IMR-90 (cell line): Measurements from ENCODE around the gene RAD1. TPM values are rescaled to one million over a fixed set of nuclear protein-coding genes. Genes with fewer than 3 reads are reported as not detected.

ENCODE experiments used
- ATAC-seq: fragments of 200-7000 bp; cut with Tn5 transposase; 2 replicates; pipeline ENCODE4 v1.9.1; 2020; ENCODE audit warnings: low read depth, mild to moderate bottlenecking, moderate library complexity
- BruUV-seq: library from RNA; stranded (reverse); fragments of 400-500 nt; replicated peaks from 2 replicates; lab custom pipeline; 2021; lab: Mats Ljungman, UMichigan
- CTCF ChIA-PET: fragments of 300-600 bp; formaldehyde crosslinking; extraction: SDS; loops from one replicate; lab custom pipeline; 2021; ENCODE audit warnings: antibody characterized with exemption; lab: Yijun Ruan, JAX
- POLR2A ChIA-PET: fragments of 300-600 bp; sonication (Branson Sonifier 250); formaldehyde crosslinking; loops from one replicate; lab custom pipeline; 2022; ENCODE audit warnings: antibody characterized with exemption; ENCODE audit not compliant: unreplicated experiment; lab: Charles Lee
- DNase-seq: peaks from one replicate; pipeline ENCODE4 v3.0.0; 2013
- H2AFZ ChIP-seq: replicated peaks from 2 replicates; pipeline ENCODE3; 2013; ENCODE audit warnings: low read length, mild to moderate bottlenecking; ENCODE audit not compliant: poor library complexity
- H2AK5ac ChIP-seq: 2 replicates; pipeline ENCODE4 v1.6.1; 2013; ENCODE audit warnings: low read depth, low read length, inconsistent platforms
- H2AK9ac ChIP-seq: replicated peaks from 2 replicates; pipeline ENCODE3; 2013; ENCODE audit warnings: mild to moderate bottlenecking, low read depth, low read length, moderate library complexity; ENCODE audit not compliant: poor library complexity
- H2BK120ac ChIP-seq: 2 replicates; pipeline ENCODE4 v1.6.1; 2013; ENCODE audit warnings: low read depth, low read length, inconsistent platforms
- H2BK15ac ChIP-seq: 3 replicates; pipeline ENCODE4 v1.6.1; 2013; ENCODE audit warnings: low read depth, low read length, inconsistent platforms
- H2BK20ac ChIP-seq: 2 replicates; pipeline ENCODE4 v1.6.1; 2013; ENCODE audit warnings: low read depth, mild to moderate bottlenecking, inconsistent platforms, low read length, moderate library complexity
- H2BK5ac ChIP-seq: 2 replicates; pipeline ENCODE4 v1.6.1; 2013; ENCODE audit warnings: mild to moderate bottlenecking, low read depth, low read length, inconsistent platforms; ENCODE audit not compliant: poor library complexity, severe bottlenecking
- H3K14ac ChIP-seq: replicated peaks from 2 replicates; pipeline ENCODE4 v1.6.1; 2013; ENCODE audit warnings: low read depth, low read length, inconsistent platforms
- H3K18ac ChIP-seq: 2 replicates; pipeline ENCODE4 v1.6.1; 2013; ENCODE audit warnings: low read depth, low read length, control low read depth
- H3K23ac ChIP-seq: 2 replicates; pipeline ENCODE4 v1.6.1; 2013; ENCODE audit warnings: low read depth, low read length, inconsistent platforms
- H3K27ac ChIP-seq: 2 replicates; pipeline ENCODE4 v1.5.1; 2013; ENCODE audit warnings: mild to moderate bottlenecking, control low read depth, low read length; ENCODE audit not compliant: insufficient read depth
- H3K27me3 ChIP-seq: 2 replicates; pipeline ENCODE4 v1.6.1; 2013; ENCODE audit warnings: low read length; ENCODE audit not compliant: control insufficient read depth, insufficient read depth
- H3K36me3 ChIP-seq: 2 replicates; pipeline ENCODE4 v1.6.1; 2013; ENCODE audit warnings: low read length, mixed read lengths; ENCODE audit not compliant: control insufficient read depth, insufficient read depth
- H3K4ac ChIP-seq: 2 replicates; pipeline ENCODE4 v1.6.1; 2013; ENCODE audit warnings: low read depth, low read length, inconsistent platforms
- H3K4me1 ChIP-seq: 2 replicates; pipeline ENCODE4 v1.6.1; 2013; ENCODE audit warnings: low read length, mixed read lengths; ENCODE audit not compliant: control insufficient read depth, insufficient read depth
- H3K4me2 ChIP-seq: 2 replicates; pipeline ENCODE4 v1.6.1; 2013; ENCODE audit warnings: low read depth, mild to moderate bottlenecking, control low read depth, low read length, moderate library complexity
- H3K4me3 ChIP-seq: 2 replicates; pipeline ENCODE4 v1.5.1; 2013; ENCODE audit warnings: low read depth, mild to moderate bottlenecking, control low read depth, low read length, moderate library complexity; ENCODE audit not compliant: insufficient read depth
- H3K56ac ChIP-seq: 2 replicates; pipeline ENCODE4 v1.6.1; 2013; ENCODE audit warnings: low read length, inconsistent platforms; ENCODE audit not compliant: insufficient read depth; ENCODE audit errors: extremely low read depth
- H3K79me1 ChIP-seq, 2 experiments: 2 replicates each; pipeline ENCODE4 v1.6.1; 2013; ENCODE audit warnings: low read length in 2 of 2, inconsistent platforms in 1 of 2, low read depth in 1 of 2
- H3K9ac ChIP-seq: 2 replicates; pipeline ENCODE4 v1.6.1; 2013; ENCODE audit warnings: low read depth, low read length, control low read depth
- H3K9me1 ChIP-seq: 2 replicates; pipeline ENCODE4 v1.6.1; 2013; ENCODE audit warnings: low read length, inconsistent platforms; ENCODE audit not compliant: insufficient read depth
- H3K9me3 ChIP-seq: 2 replicates; pipeline ENCODE4 v1.6.1; 2013; ENCODE audit warnings: low read length; ENCODE audit not compliant: control insufficient read depth, insufficient read depth
- H4K20me1 ChIP-seq: 2 replicates; pipeline ENCODE4 v1.6.1; 2013; ENCODE audit warnings: low read length, inconsistent platforms; ENCODE audit not compliant: insufficient read depth
- H4K5ac ChIP-seq: 2 replicates; pipeline ENCODE4 v1.6.1; 2013; ENCODE audit warnings: mild to moderate bottlenecking, low read depth, low read length, control low read depth
- H4K8ac ChIP-seq, 2 experiments: 2 replicates each; pipeline ENCODE4 v1.6.1; 2013; ENCODE audit warnings: low read depth in 2 of 2, low read length in 2 of 2, control low read depth in 1 of 2, inconsistent platforms in 1 of 2
- H4K91ac ChIP-seq: 2 replicates; pipeline ENCODE4 v1.6.1; 2013; ENCODE audit warnings: low read depth, low read length, inconsistent platforms; ENCODE audit not compliant: insufficient read depth
- CHD1 ChIP-seq: IDR thresholded peaks from 2 replicates; pipeline ENCODE4 v1.6.1; 2012; ENCODE audit warnings: low read depth, low read length, improper control_type of control experiment
- CTCF ChIP-seq: conservative IDR thresholded peaks from 2 replicates; pipeline ENCODE4 v1.5.1; 2012; ENCODE audit warnings: mild to moderate bottlenecking, low read depth, low read length, improper control_type of control experiment
- MAFK ChIP-seq: IDR thresholded peaks from 2 replicates; pipeline ENCODE4 v1.6.1; 2012; ENCODE audit warnings: low read depth, low read length, improper control_type of control experiment
- MAZ ChIP-seq: IDR thresholded peaks from 2 replicates; pipeline ENCODE4 v1.6.1; 2012; ENCODE audit warnings: low read depth, mild to moderate bottlenecking, low read length, improper control_type of control experiment, moderate library complexity, borderline replicate concordance
- RAD21 ChIP-seq: IDR thresholded peaks from 2 replicates; pipeline ENCODE4 v1.6.1; 2012; ENCODE audit warnings: low read length, improper control_type of control experiment
- WGBS, 2 experiments: methylation state at CpG; one replicate each; pipeline versions ENCODE4 v1.1.5 to v1.1.7; 2013; ENCODE audit warnings: missing lambda C conversion rate in 2 of 2; ENCODE audit not compliant: insufficient read length in 1 of 2; ENCODE audit errors: extremely low coverage in 2 of 2; 5-methylcytosine and 5-hydroxymethylcytosine counted together
- dilution Hi-C: fragments of 300-500 bp; cut with HindIII; formaldehyde crosslinking; loops from one replicate; pipeline ENCODE4 v1.14.3; 2018; ENCODE audit warnings: low sequenced_read_pairs; ENCODE audit not compliant: unreplicated experiment
- in situ Hi-C: fragments of 300-500 bp; cut with MboI; formaldehyde crosslinking; loops from 3 replicates; pipeline ENCODE4 v1.14.3; 2019; ENCODE audit warnings: low sequenced_read_pairs, inconsistent platforms, mixed read lengths
- intact Hi-C: fragments of 100-400 bp; cut with micrococcal nuclease; formaldehyde crosslinking; loops from 2 replicates; pipeline ENCODE4 v1.10.0; 2022
- polyA plus RNA-seq, 3 experiments: library from polyadenylated mRNA; depleted of rRNA; stranded (reverse); fragments of >200 nt; gene quantifications; 2 replicates each; pipeline ENCODE4 v1.2.3, GENCODE V29; 2012; ENCODE audit warnings: low replicate concordance in 1 of 3
- total RNA-seq: library from RNA; depleted of rRNA; stranded (reverse); fragments of >200 nt; gene quantifications from 2 replicates; pipeline ENCODE4 v1.2.3, GENCODE V29; 2012

RAD1 gene
- total and polyA plus RNA-seq, 2 of the 4 experiments (the other 2 are of a cell fraction): 18.5 to 21.5 TPM

- H3K27me3 ChIP-seq: no peaks in the 10 kb centered on the region
- no peak overlapping the region for H4K5ac ChIP-seq
- POLR2A ChIA-PET: interaction anchor here (1.0 kb wide), 1 partner anchor 13 kb away, joined by 4 read pairs; the partner anchor contains the start of genes BRIX1 and RAD1
- H3K36me3 ChIP-seq: peaks cover 2% of the 10 kb centered on the region
- no peak overlapping the region for H3K14ac ChIP-seq
- H4K91ac ChIP-seq: no peak overlapping the region
- H3K9ac ChIP-seq: no peak overlapping the region
- H3K9me3 ChIP-seq: no peaks in the 10 kb centered on the region
- H3K18ac ChIP-seq: no peak overlapping the region
- H4K20me1 ChIP-seq: peaks cover 15% of the 10 kb centered on the region
- H3K9me1 ChIP-seq: peaks cover 8% of the 10 kb centered on the region
- DNase-seq: no peak
- no peak overlapping the region for H2AK5ac ChIP-seq
- in situ Hi-C loops: no loop called here
- H2BK120ac ChIP-seq: no peak overlapping the region
- CTCF ChIA-PET: no interaction called here
- no peak overlapping the region for H3K56ac ChIP-seq
- no peak for ATAC-seq
- intact Hi-C loops: no loop called here
- no peak overlapping the region for H3K4ac ChIP-seq
- H2BK20ac ChIP-seq: no peak overlapping the region
- no peak overlapping the region for H4K8ac ChIP-seq
- H2BK5ac ChIP-seq: no peak overlapping the region
- peaks cover 11 to 42% of the 10 kb centered on the region in 2 experiments for H3K79me1 ChIP-seq
- H2AK9ac ChIP-seq: no peak overlapping the region
- no peak overlapping the region for H3K4me2 ChIP-seq
- H3K23ac ChIP-seq: no peak overlapping the region
- H3K27ac ChIP-seq: no peak overlapping the region
- TF ChIP-seq MAZ: no peak
- TF ChIP-seq CHD1: no peak
- no peak for TF ChIP-seq CTCF
- TF ChIP-seq MAFK: no peak
- no peak for TF ChIP-seq RAD21
- dilution Hi-C loops: no loop called here
- H2BK15ac ChIP-seq: no peak overlapping the region
- no CpG with 5 or more reads among the region's 5 CpGs for WGBS, 2 experiments
- H3K4me1 ChIP-seq: peaks cover 7% of the 10 kb centered on the region
- no peak overlapping the region for H3K4me3 ChIP-seq
- no peak overlapping the region for H2AFZ ChIP-seq
- BruUV-seq: no TSS peak
Observed at GRCh38 chr5:34928267-34928666, 13.0 kb upstream of the RAD1 start.
